HFF-Myc (cell line): ENCODE results near the gene TENT4A.

Source experiments
- DNase-seq: peaks from one replicate; pipeline ENCODE4 v3.0.0-alpha.2; 2011; ENCODE audit warnings: low read depth; ENCODE audit errors: extremely low read depth
- H3K4me3 ChIP-seq: replicated peaks from 2 replicates; pipeline ENCODE4 v1.5.1; 2011; ENCODE audit warnings: low read depth, mild to moderate bottlenecking, control low read depth, low read length
- CTCF ChIP-seq: IDR thresholded peaks from 2 replicates; pipeline ENCODE4 v1.5.1; 2012; ENCODE audit warnings: mild to moderate bottlenecking, low read depth, low read length, control low read depth; ENCODE audit errors: missing control alignments

The TENT4A gene

GRCh38 chr5:6719417-6719816 is 6.2 kb downstream of the TENT4A start:
- TF ChIP-seq CTCF = no peak
- H3K4me3 ChIP-seq = no peak overlapping the region
- no peak for DNase-seq

GRCh38 chr5:6719896-6720560 is 6.8 kb downstream of the TENT4A start:
- DNase-seq = no peak
- TF ChIP-seq CTCF = no peak
- H3K4me3 ChIP-seq = no peak overlapping the region

GRCh38 chr5:6720561-6720921 is 7.3 kb downstream of the TENT4A start:
- no peak for DNase-seq
- no peak overlapping the region for H3K4me3 ChIP-seq
- TF ChIP-seq CTCF = no peak

GRCh38 chr5:6721442-6721841 is 8.2 kb downstream of the TENT4A start:
- no peak for TF ChIP-seq CTCF
- peak overlapping the region; percentile 34 for H3K4me3 ChIP-seq
- DNase-seq = no peak

- peak overlapping the region; percentile 34 for H3K4me3 ChIP-seq
- no peak for DNase-seq
- no peak for TF ChIP-seq CTCF
Measured at GRCh38 chr5:6722015-6722414, 8.8 kb downstream of the TENT4A start.

- TF ChIP-seq CTCF = no peak
- DNase-seq = no peak
- no peak overlapping the region for H3K4me3 ChIP-seq
Measured at GRCh38 chr5:6723122-6723815, 10.0 kb downstream of the TENT4A start.
